Esophagus muscularis mucosa (tissue), 3 donors: ENCODE results near the gene SPIN1.

Experiments
- CTCF ChIP-seq, 3 experiments: fragments of 200-600 bp in 2 of 3; fragments of 450-650 bp in 1 of 3; sonication (generic) in 2 of 3; IDR thresholded peaks; one replicate each; pipeline ENCODE4 v1.5.1; 2017 to 2019; ENCODE audit warnings: antibody characterized with exemption in 3 of 3, mild to moderate bottlenecking in 2 of 3, moderate library complexity in 1 of 3
- POLR2A ChIP-seq: fragments of 450-650 bp; IDR thresholded peaks from one replicate; pipeline ENCODE4 v1.6.1; 2017; ENCODE audit warnings: antibody characterized with exemption, moderate library complexity, mild to moderate bottlenecking, low read depth

DNA sequence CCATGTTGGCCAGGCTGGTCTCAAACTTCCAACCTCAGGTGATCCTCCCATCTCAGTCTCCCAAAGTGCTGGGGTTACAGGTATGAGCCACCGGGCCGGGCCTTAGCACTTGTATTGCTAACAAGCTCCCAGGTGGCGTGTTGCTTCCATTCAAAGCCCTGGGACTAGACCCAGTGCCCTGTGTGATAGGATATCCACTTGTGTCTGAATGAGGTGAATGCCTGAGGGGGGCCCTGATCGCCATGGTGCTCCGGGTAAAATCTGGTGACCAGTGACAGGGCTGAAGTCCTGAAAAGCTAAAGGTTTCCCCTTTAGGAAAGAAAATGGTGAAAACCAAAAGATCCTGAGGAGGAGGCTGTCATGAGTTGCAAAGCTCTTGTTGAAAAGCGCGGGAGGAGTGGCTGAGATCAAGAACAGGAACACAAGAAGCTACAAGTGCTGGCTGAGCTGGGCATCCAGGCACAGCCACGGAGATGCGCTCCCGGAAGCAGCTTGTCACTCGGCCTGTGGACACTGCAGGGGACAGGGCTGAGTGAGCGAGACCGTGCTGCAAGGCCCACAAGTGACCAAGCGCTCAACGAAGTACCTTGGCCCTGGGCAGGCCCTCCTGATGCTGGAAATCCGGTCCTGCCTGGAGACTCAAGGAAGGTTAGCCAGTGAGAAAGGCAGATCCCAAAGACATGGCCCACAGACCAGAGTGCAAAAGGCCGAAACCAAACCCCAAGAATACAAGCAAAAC is 106.9 kb downstream of the SPIN1 start:
- no peak for TF ChIP-seq POLR2A
- no peak for TF ChIP-seq CTCF (IDR thresholded peaks at IDR 0.05)
